KMS-11 (cell line): ENCODE results near the gene NALF2.

Experiments used
- H2AFZ ChIP-seq: fragments of 200-600 bp; sonication (generic); 2 replicates; pipeline ENCODE4 v1.6.1; 2016; ENCODE audit warnings: antibody characterized with exemption, mixed run types, low read depth
- H3K27ac ChIP-seq: fragments of 200-600 bp; sonication (generic); 2 replicates; pipeline ENCODE4 v1.6.1; 2016; ENCODE audit warnings: mild to moderate bottlenecking, mixed run types
- H3K27me3 ChIP-seq: fragments of 200-600 bp; sonication (generic); 2 replicates; pipeline ENCODE4 v1.6.1; 2017; ENCODE audit warnings: mild to moderate bottlenecking, low read depth, mixed run types, moderate library complexity; ENCODE audit not compliant: insufficient read depth
- H3K36me3 ChIP-seq: fragments of 200-600 bp; sonication (generic); 2 replicates; pipeline ENCODE4 v1.6.1; 2017; ENCODE audit warnings: mild to moderate bottlenecking, mixed run types; ENCODE audit not compliant: insufficient read depth
- H3K4me1 ChIP-seq: fragments of 200-600 bp; sonication (generic); 2 replicates; pipeline ENCODE4 v1.6.1; 2016; ENCODE audit warnings: mild to moderate bottlenecking, low read depth, mixed run types; ENCODE audit not compliant: poor library complexity, severe bottlenecking
- H3K4me2 ChIP-seq: fragments of 200-600 bp; sonication (generic); 2 replicates; pipeline ENCODE4 v1.7.0; 2016; ENCODE audit warnings: mild to moderate bottlenecking, mixed run types
- H3K4me3 ChIP-seq: fragments of 200-600 bp; sonication (generic); IDR thresholded peaks from 2 replicates; pipeline ENCODE4 v1.6.1; 2017; ENCODE audit warnings: low read depth, low read length, mixed read lengths; ENCODE audit not compliant: insufficient read depth
- H3K79me2 ChIP-seq: fragments of 200-600 bp; sonication (generic); 2 replicates; pipeline ENCODE4 v1.6.1; 2016; ENCODE audit warnings: low read depth, mixed run types; ENCODE audit not compliant: insufficient read depth
- H3K9ac ChIP-seq: fragments of 200-600 bp; sonication (generic); 2 replicates; pipeline ENCODE4 v1.6.1; 2016; ENCODE audit warnings: mild to moderate bottlenecking, mixed run types
- H4K20me1 ChIP-seq: fragments of 200-600 bp; sonication (generic); 2 replicates; pipeline ENCODE4 v1.6.1; 2016; ENCODE audit warnings: mild to moderate bottlenecking, mixed run types; ENCODE audit not compliant: insufficient read depth
- CTCF ChIP-seq: fragments of 200-600 bp; sonication (generic); conservative IDR thresholded peaks from 2 replicates; pipeline ENCODE4 v1.6.1; 2017; ENCODE audit warnings: low read depth, mild to moderate bottlenecking, antibody characterized with exemption, low read length, moderate library complexity, mixed read lengths

NALF2 gene

DNA sequence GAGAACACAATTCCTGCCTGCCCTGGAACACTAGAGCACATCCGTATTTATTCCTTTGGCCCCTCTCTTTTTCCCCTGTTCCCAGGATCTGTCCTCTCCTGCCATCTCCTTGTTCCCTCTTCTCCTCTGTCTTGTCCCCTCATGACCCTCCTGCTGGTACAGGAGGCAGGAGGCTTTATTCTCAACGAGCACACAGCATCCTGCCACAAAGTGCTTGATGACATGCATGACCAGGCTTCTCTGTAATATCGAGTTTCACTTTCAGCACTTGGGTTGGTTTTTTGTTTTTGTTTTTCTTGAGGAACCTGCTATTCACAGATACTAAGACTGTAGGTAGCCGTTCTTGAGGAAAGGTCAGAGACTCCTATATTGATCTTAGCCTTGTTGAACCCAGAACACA lies 35.3 kb downstream of the NALF2 start:
- no peak overlapping the region for H3K9ac ChIP-seq
- H3K36me3 ChIP-seq = no peaks in the 10 kb centered on the region
- no peak overlapping the region for H3K4me3 ChIP-seq
- peak overlapping the region; percentile 93; the same call in 1 of the 2 replicates for H2AFZ ChIP-seq
- H4K20me1 ChIP-seq = no peaks in the 10 kb centered on the region
- no peaks in the 10 kb centered on the region for H3K79me2 ChIP-seq
- H3K27ac ChIP-seq = peak overlapping the region; percentile 24; the same call in 1 of the 2 replicates
- no peak for TF ChIP-seq CTCF
- H3K4me2 ChIP-seq = peak overlapping the region; percentile 34
- peaks cover 20% of the 10 kb centered on the region for H3K4me1 ChIP-seq
- no peaks in the 10 kb centered on the region for H3K27me3 ChIP-seq

DNA sequence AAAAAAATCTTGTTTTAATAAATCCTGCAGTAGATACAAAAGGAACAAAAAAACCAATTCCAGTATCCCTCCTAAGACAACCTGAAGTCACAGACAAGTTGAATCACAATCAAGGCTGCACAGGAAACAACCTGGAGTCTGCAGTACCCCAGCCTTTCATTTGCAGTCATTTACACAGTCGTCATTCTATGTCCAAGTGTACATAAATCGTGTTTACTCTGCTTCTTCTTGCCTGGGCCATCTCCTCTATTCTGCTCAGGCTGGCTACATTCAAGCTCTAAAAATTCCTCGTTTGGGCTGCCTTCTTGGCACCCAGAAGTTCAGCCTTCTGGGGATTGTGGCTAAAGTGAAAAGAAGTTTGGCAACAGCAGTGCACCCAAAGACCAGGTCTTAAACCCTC lies 37.8 kb downstream of the NALF2 start:
- no peak overlapping the region for H3K4me3 ChIP-seq
- no peak overlapping the region for H3K27ac ChIP-seq
- no peak overlapping the region for H2AFZ ChIP-seq
- no peak overlapping the region for H3K4me2 ChIP-seq
- H3K79me2 ChIP-seq = no peaks in the 10 kb centered on the region
- H4K20me1 ChIP-seq = no peaks in the 10 kb centered on the region
- TF ChIP-seq CTCF = no peak
- H3K36me3 ChIP-seq = no peaks in the 10 kb centered on the region
- no peak overlapping the region for H3K9ac ChIP-seq
- H3K4me1 ChIP-seq = peaks cover 20% of the 10 kb centered on the region
- no peaks in the 10 kb centered on the region for H3K27me3 ChIP-seq

- H3K4me1 ChIP-seq = peaks cover 20% of the 10 kb centered on the region
- no peaks in the 10 kb centered on the region for H3K27me3 ChIP-seq
- no peaks in the 10 kb centered on the region for H3K79me2 ChIP-seq
- no peak overlapping the region for H2AFZ ChIP-seq
- no peak overlapping the region for H3K9ac ChIP-seq
- H3K36me3 ChIP-seq = no peaks in the 10 kb centered on the region
- TF ChIP-seq CTCF = no peak
- no peak overlapping the region for H3K4me3 ChIP-seq
- H4K20me1 ChIP-seq = no peaks in the 10 kb centered on the region
- H3K4me2 ChIP-seq = no peak overlapping the region
- no peak overlapping the region for H3K27ac ChIP-seq
Measured at GRCh38 chrX:69543572-69543971, 39.4 kb downstream of the NALF2 start.

DNA sequence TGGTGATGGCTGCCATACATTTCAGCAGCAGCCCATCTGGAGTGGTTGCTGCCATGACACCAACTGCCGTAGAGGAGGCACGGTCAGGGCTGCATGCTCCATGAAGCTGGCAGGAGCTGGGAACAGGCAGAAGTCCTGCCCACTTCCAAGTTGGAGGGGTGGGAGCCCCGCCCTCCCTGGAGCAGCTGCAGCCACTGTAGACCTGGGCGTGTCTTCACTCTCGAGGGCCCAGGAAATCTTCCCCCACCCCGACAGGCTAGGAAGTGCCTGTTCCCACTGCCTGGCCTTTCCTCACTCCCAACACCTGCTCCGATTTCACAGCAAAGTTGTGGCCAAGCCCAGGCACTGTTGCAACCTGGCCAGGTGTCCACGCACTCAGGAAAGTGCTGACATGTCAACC lies 42.3 kb downstream of the NALF2 start:
- no peak overlapping the region for H3K4me3 ChIP-seq
- H3K27ac ChIP-seq = no peak overlapping the region
- H3K4me1 ChIP-seq = no peaks in the 10 kb centered on the region
- H2AFZ ChIP-seq = no peak overlapping the region
- no peaks in the 10 kb centered on the region for H3K36me3 ChIP-seq
- no peak for TF ChIP-seq CTCF
- no peaks in the 10 kb centered on the region for H4K20me1 ChIP-seq
- H3K27me3 ChIP-seq = no peaks in the 10 kb centered on the region
- H3K4me2 ChIP-seq = no peak overlapping the region
- no peak overlapping the region for H3K9ac ChIP-seq
- no peaks in the 10 kb centered on the region for H3K79me2 ChIP-seq

GRCh38 chrX:69546978-69547377 lies 42.9 kb downstream of the NALF2 start:
- Histone ChIP-seq H3K27me3 (no peaks in the 10 kb centered on the region), H3K4me1 (no peaks in the 10 kb centered on the region), H3K4me3 (no peak overlapping the region), H3K4me2 (no peak overlapping the region), H3K9ac (no peak overlapping the region), H3K27ac (no peak overlapping the region), H4K20me1 (no peaks in the 10 kb centered on the region), H3K79me2 (no peaks in the 10 kb centered on the region), H3K36me3 (no peaks in the 10 kb centered on the region), H2AFZ (no peak overlapping the region)
- TF ChIP-seq CTCF = no peak
